NB4 (cell line): ENCODE measurements around the gene CFAP65.

ENCODE experiments used
- DNase-seq: peaks from one replicate; pipeline ENCODE4 v3.0.0; 2010; ENCODE audit warnings: low read depth
- H3K4me3 ChIP-seq: one replicate; pipeline ENCODE4 v1.5.1; 2011; ENCODE audit warnings: mild to moderate bottlenecking, low read depth, low read length, moderate library complexity
- CTCF ChIP-seq: IDR thresholded peaks from one replicate; pipeline ENCODE4 v1.5.1; 2012; ENCODE audit warnings: low read depth, low read length
- MAX ChIP-seq: IDR thresholded peaks from 2 replicates; pipeline ENCODE4 v1.6.1; 2011; ENCODE audit warnings: low read depth, low read length
- MYC ChIP-seq: IDR thresholded peaks from 2 replicates; pipeline ENCODE4 v1.6.1; 2011; ENCODE audit warnings: low read depth, low read length
- POLR2A ChIP-seq: IDR thresholded peaks from 2 replicates; pipeline ENCODE4 v1.6.1; 2011; ENCODE audit warnings: mild to moderate bottlenecking; ENCODE audit not compliant: insufficient read length; ENCODE audit errors: extremely low read depth

The CFAP65 gene

GRCh38 chr2:219003267-219003634 is 38.1 kb downstream of the CFAP65 start:
- DNase-seq = no peak
- TF ChIP-seq MYC = no peak
- TF ChIP-seq MAX = no peak
- no peak for TF ChIP-seq CTCF
- TF ChIP-seq POLR2A = no peak
- H3K4me3 ChIP-seq = no peak overlapping the region

GRCh38 chr2:219002395-219003266 is 38.7 kb downstream of the CFAP65 start:
- H3K4me3 ChIP-seq = no peak overlapping the region
- TF ChIP-seq CTCF = peak; percentile 37
- no peak for TF ChIP-seq MAX
- no peak for DNase-seq

- DNase-seq = no peak
- TF ChIP-seq MAX = no peak
- no peak for TF ChIP-seq CTCF
- TF ChIP-seq MYC = no peak
- H3K4me3 ChIP-seq = no peak overlapping the region
Observed at GRCh38 chr2:219001577-219002394, 39.5 kb downstream of the CFAP65 start.

GRCh38 chr2:219001100-219001576 is 40.2 kb downstream of the CFAP65 start:
- no peak for DNase-seq
- H3K4me3 ChIP-seq = no peak overlapping the region
- no peak for TF ChIP-seq POLR2A

GRCh38 chr2:219000569-219000960 is 40.8 kb downstream of the CFAP65 start:
- TF ChIP-seq POLR2A = no peak
- no peak for TF ChIP-seq MAX
- no peak for TF ChIP-seq CTCF
- TF ChIP-seq MYC = no peak
- DNase-seq = no peak
- no peak overlapping the region for H3K4me3 ChIP-seq

- TF ChIP-seq MAX (no peak), CTCF (no peak), POLR2A (no peak), MYC (no peak)
- no peak overlapping the region for H3K4me3 ChIP-seq
- DNase-seq = no peak
Observed at GRCh38 chr2:218999881-219000568, 41.3 kb downstream of the CFAP65 start.
